Umbilical cord (tissue), 2 donors: Measurements from ENCODE around the gene IGSF22. TPM values are rescaled to one million over a fixed set of nuclear protein-coding genes. Genes with fewer than 3 reads are reported as not detected.

Experiments used
- DNase-seq: peaks from one replicate; pipeline ENCODE4 v3.0.0-alpha.2; 2015; ENCODE audit warnings: low spot score
- total RNA-seq: library from RNA; depleted of rRNA; stranded (reverse); fragments of >200 nt; gene quantifications from one replicate; pipeline ENCODE4 v1.2.3, GENCODE V29; 2014; ENCODE audit warnings: low replicate concordance; ENCODE audit not compliant: insufficient read depth

The IGSF22 gene
- total RNA-seq = 2.6 TPM

- DNase-seq = no peak
Measured at GRCh38 chr11:18726040-18726439, at the start of gene IGSF22. Gene IGSF22 (minus strand): TSS chr11:18726188. CDS start chr11:18724236, 1,952 bp downstream.

- no peak for DNase-seq
Measured at GRCh38 chr11:18774801-18775200, 48.8 kb upstream of the IGSF22 start.

- DNase-seq = no peak
Measured at GRCh38 chr11:18773681-18774080, 47.7 kb upstream of the IGSF22 start.

GRCh38 chr11:18773104-18773503 lies 47.1 kb upstream of the IGSF22 start:
- no peak for DNase-seq

- no peak for DNase-seq
Measured at GRCh38 chr11:18772211-18772610, 46.2 kb upstream of the IGSF22 start.

GRCh38 chr11:18771266-18772035 lies 45.5 kb upstream of the IGSF22 start:
- DNase-seq = no peak

GRCh38 chr11:18770479-18771125 lies 44.6 kb upstream of the IGSF22 start:
- no peak for DNase-seq

- DNase-seq = no peak
Measured at GRCh38 chr11:18769802-18770456, 43.9 kb upstream of the IGSF22 start.

- DNase-seq = no peak
Measured at GRCh38 chr11:18768978-18769377, 43.0 kb upstream of the IGSF22 start.

GRCh38 chr11:18768472-18768901 lies 42.5 kb upstream of the IGSF22 start:
- no peak for DNase-seq

- no peak for DNase-seq
Measured at GRCh38 chr11:18766015-18766414, 40.0 kb upstream of the IGSF22 start.

- DNase-seq = no peak
Measured at GRCh38 chr11:18765554-18765953, 39.6 kb upstream of the IGSF22 start.

- no peak for DNase-seq
Measured at GRCh38 chr11:18761741-18762140, 35.8 kb upstream of the IGSF22 start.

- no peak for DNase-seq
Measured at GRCh38 chr11:18761144-18761543, 35.2 kb upstream of the IGSF22 start.

GRCh38 chr11:18757811-18758210 lies 31.8 kb upstream of the IGSF22 start:
- DNase-seq = peak; percentile 81

GRCh38 chr11:18756889-18757288 lies 30.9 kb upstream of the IGSF22 start:
- DNase-seq = no peak

GRCh38 chr11:18754308-18754707 lies 28.3 kb upstream of the IGSF22 start:
- no peak for DNase-seq

- DNase-seq = no peak
Measured at GRCh38 chr11:18752502-18752901, 26.5 kb upstream of the IGSF22 start.

- DNase-seq = no peak
Measured at GRCh38 chr11:18750944-18751343, 25.0 kb upstream of the IGSF22 start.

GRCh38 chr11:18749681-18750319 lies 23.8 kb upstream of the IGSF22 start:
- peak; percentile 59 for DNase-seq

- DNase-seq = no peak
Measured at GRCh38 chr11:18748766-18749365, 22.9 kb upstream of the IGSF22 start.

- no peak for DNase-seq
Measured at GRCh38 chr11:18745251-18745650, 19.3 kb upstream of the IGSF22 start.
